HCT116 (cell line): ENCODE measurements around the gene GABRA5. TPM values are rescaled to one million over a fixed set of nuclear protein-coding genes. Genes with fewer than 3 reads are reported as not detected.

Experiments
- ATAC-seq: fragments of 200-7000 bp; cut with Tn5 transposase; 2 replicates; pipeline ENCODE4 v1.9.1; 2020; ENCODE audit warnings: mild to moderate bottlenecking, moderate library complexity
- BruUV-seq: library from RNA; stranded (reverse); fragments of 400-500 nt; replicated peaks from 2 replicates; lab custom pipeline; 2021; lab: Mats Ljungman, UMichigan
- CTCF ChIA-PET: fragments of 300-600 bp; sonication (Branson Sonifier 250); formaldehyde crosslinking; loops from one replicate; lab custom pipeline; 2021; ENCODE audit warnings: antibody characterized with exemption; lab: Charles Lee
- POLR2A ChIA-PET: fragments of 300-600, 350-600 bp; sonication (Branson Sonifier 250); formaldehyde crosslinking; loops from one replicate; lab custom pipeline; 2021; ENCODE audit warnings: antibody characterized with exemption; lab: Charles Lee
- RAD21 ChIA-PET, 2 experiments: fragments of 300-600 bp; sonication (Branson Sonifier 250); formaldehyde crosslinking; loops; one replicate each; lab custom pipeline; 2023; ENCODE audit warnings: low total read pairs in 2 of 2; ENCODE audit not compliant: uncharacterized antibody in 2 of 2, unreplicated experiment in 2 of 2, low non-redundant PET in 1 of 2; lab: Charles Lee
- DNase-seq: peaks from one replicate; pipeline ENCODE4 v3.0.0-alpha.2; 2010; ENCODE audit warnings: low read depth, low spot score
- H2AFZ ChIP-seq: fragments of 200-600 bp; shearing (Covaris generic), sonication (generic); 2 replicates; pipeline ENCODE4 v1.6.1; 2017; ENCODE audit warnings: low read depth, mixed run types, mixed read lengths, antibody characterized with exemption, low read length; ENCODE audit not compliant: poor library complexity, severe bottlenecking
- H3K27ac ChIP-seq: 2 replicates; pipeline ENCODE4 v1.5.1; 2012; ENCODE audit warnings: low read depth, low read length
- H3K27me3 ChIP-seq: fragments of 200-600 bp; sonication (generic); 2 replicates; pipeline ENCODE4 v1.6.1; 2016; ENCODE audit warnings: mixed run types, low read length, mixed read lengths; ENCODE audit not compliant: insufficient read depth
- H3K36me3 ChIP-seq, 2 experiments: fragments of 200-500 bp in 1 of 2; fragments of 200-600 bp in 1 of 2; sonication (Bioruptor generic) in 1 of 2; sonication (generic) in 1 of 2; 2 replicates each; pipeline versions ENCODE4 v1.5.1 to v1.6.1; 2014 to 2016; ENCODE audit warnings: low read length in 2 of 2, inconsistent platforms in 1 of 2, mixed read lengths in 1 of 2, mixed run types in 1 of 2; ENCODE audit not compliant: insufficient read depth in 2 of 2, control insufficient read depth in 1 of 2
- H3K4me1 ChIP-seq, 2 experiments: fragments of 200-600 bp in 1 of 2; sonication (generic) in 1 of 2; 2 replicates each; pipeline versions ENCODE4 v1.5.1 to v1.6.1; 2012 to 2017; ENCODE audit warnings: low read length in 2 of 2, inconsistent platforms in 1 of 2, mild to moderate bottlenecking in 1 of 2, mixed read lengths in 1 of 2, mixed run types in 1 of 2, moderate library complexity in 1 of 2; ENCODE audit not compliant: insufficient read depth in 2 of 2, control insufficient read depth in 1 of 2
- H3K4me2 ChIP-seq: fragments of 200-600 bp; sonication (generic); 2 replicates; pipeline ENCODE4 v1.6.1; 2017; ENCODE audit warnings: mixed run types, low read length, mixed read lengths
- H3K4me3 ChIP-seq, 2 experiments: fragments of 200-600 bp in 1 of 2; sonication (generic) in 1 of 2; replicated peaks in 1 of 2; 2 replicates each; pipeline ENCODE4 v1.5.1; 2011 to 2016; ENCODE audit warnings: low read length in 2 of 2, control low read depth in 1 of 2, low read depth in 1 of 2, mild to moderate bottlenecking in 1 of 2, mixed read lengths in 1 of 2, mixed run types in 1 of 2
- H3K79me2 ChIP-seq: fragments of 200-600 bp; sonication (generic); 2 replicates; pipeline ENCODE4 v1.6.1; 2017; ENCODE audit warnings: mild to moderate bottlenecking, mixed run types, low read length, moderate library complexity, mixed read lengths; ENCODE audit not compliant: insufficient read depth
- H3K9ac ChIP-seq: fragments of 200-600 bp; sonication (generic); 2 replicates; pipeline ENCODE4 v1.6.1; 2016; ENCODE audit warnings: low read length, mixed read lengths
- H3K9me2 ChIP-seq: fragments of 200-600 bp; sonication (generic), shearing (Covaris generic); 2 replicates; pipeline ENCODE4 v1.6.1; 2017; ENCODE audit warnings: mixed run types, mild to moderate bottlenecking, moderate library complexity; ENCODE audit not compliant: insufficient read depth
- H3K9me3 ChIP-seq, 2 experiments: fragments of 200-500 bp in 1 of 2; fragments of 200-600 bp in 1 of 2; sonication (Bioruptor generic) in 1 of 2; sonication (generic) in 1 of 2; 2 replicates each; pipeline ENCODE4 v1.6.1; 2014 to 2017; ENCODE audit warnings: low read length in 2 of 2, mixed read lengths in 2 of 2, inconsistent platforms in 1 of 2, low read depth in 1 of 2, mild to moderate bottlenecking in 1 of 2, mixed run types in 1 of 2, moderate library complexity in 1 of 2; ENCODE audit not compliant: control insufficient read depth in 1 of 2, insufficient read depth in 1 of 2
- H4K20me1 ChIP-seq: fragments of 200-600 bp; sonication (generic), shearing (Covaris generic); 2 replicates; pipeline ENCODE4 v1.6.1; 2017; ENCODE audit warnings: mixed run types, mild to moderate bottlenecking, moderate library complexity; ENCODE audit not compliant: insufficient read depth
- CBX3 ChIP-seq: IDR thresholded peaks from 2 replicates; pipeline ENCODE4 v1.6.1; 2012; ENCODE audit warnings: low read depth
- CEBPB ChIP-seq: IDR thresholded peaks from 2 replicates; pipeline ENCODE4 v1.6.1; 2012; ENCODE audit warnings: low read depth
- EGR1 ChIP-seq: IDR thresholded peaks from 2 replicates; pipeline ENCODE4 v1.6.1; 2012; ENCODE audit warnings: low read depth
- ELF1 ChIP-seq: IDR thresholded peaks from 2 replicates; pipeline ENCODE4 v1.6.1; 2012; ENCODE audit warnings: low read depth, borderline replicate concordance
- EZH2 ChIP-seq: fragments of 200-600 bp; sonication (generic); IDR thresholded peaks from 2 replicates; pipeline ENCODE4 v1.6.1; 2017; ENCODE audit warnings: antibody characterized with exemption, mixed run types
- FOSL1 ChIP-seq: IDR thresholded peaks from 2 replicates; pipeline ENCODE4 v1.6.1; 2012; ENCODE audit warnings: low read depth
- JUND ChIP-seq: IDR thresholded peaks from 2 replicates; pipeline ENCODE4 v1.6.1; 2012
- POLR2AphosphoS5 ChIP-seq: IDR thresholded peaks from 2 replicates; pipeline ENCODE4 v1.6.1; 2011; ENCODE audit warnings: mild to moderate bottlenecking, low read depth, low read length, moderate library complexity
- RAD21 ChIP-seq: IDR thresholded peaks from 2 replicates; pipeline ENCODE4 v1.6.1; 2012; ENCODE audit warnings: low read depth, mild to moderate bottlenecking
- SP1 ChIP-seq: IDR thresholded peaks from 2 replicates; pipeline ENCODE4 v1.6.1; 2012; ENCODE audit warnings: low read depth
- TCF7L2 ChIP-seq: IDR thresholded peaks from 2 replicates; pipeline ENCODE4 v1.7.0; 2011; ENCODE audit warnings: borderline replicate concordance, inconsistent platforms; ENCODE audit not compliant: insufficient read depth, insufficient read length; ENCODE audit errors: extremely low read depth
- YY1 ChIP-seq: IDR thresholded peaks from 2 replicates; pipeline ENCODE4 v1.6.1; 2011; ENCODE audit warnings: low read length, low read depth, moderate library complexity, mild to moderate bottlenecking; ENCODE audit not compliant: insufficient replicate concordance; ENCODE audit errors: extremely low read depth
- ZFX ChIP-seq: fragments of 450-650 bp; IDR thresholded peaks from 2 replicates; pipeline ENCODE4 v1.6.1; 2017
- ZNF274 ChIP-seq: fragments of 200-500 bp; sonication (Bioruptor generic); IDR thresholded peaks from 2 replicates; pipeline ENCODE4 v1.6.1; 2014; ENCODE audit warnings: mild to moderate bottlenecking, low read depth, low read length, inconsistent platforms
- intact Hi-C: fragments of 100-400 bp; cut with micrococcal nuclease; formaldehyde crosslinking; loops from 2 replicates; pipeline ENCODE4 v1.10.0; 2022
- total RNA-seq: library from RNA; stranded (reverse); gene quantifications from one replicate; pipeline ENCODE4 v1.2.1, GENCODE V29; 2021; ENCODE audit not compliant: unreplicated experiment
- TF ChIP-seq, protein P1 (sequence below): IDR thresholded peaks from 2 replicates; pipeline ENCODE4 v1.6.1; 2012
- TF ChIP-seq, protein P2 (sequence below): IDR thresholded peaks from 2 replicates; pipeline ENCODE4 v1.6.1; 2012
- TF ChIP-seq, protein P3 (sequence below): IDR thresholded peaks from 2 replicates; pipeline ENCODE4 v1.6.1; 2011; ENCODE audit warnings: mild to moderate bottlenecking, low read length, moderate library complexity; ENCODE audit not compliant: insufficient replicate concordance; ENCODE audit errors: extremely low read depth

The GABRA5 gene
- total RNA-seq, 1 experiment from 2014 or later, result not detected

DNA sequence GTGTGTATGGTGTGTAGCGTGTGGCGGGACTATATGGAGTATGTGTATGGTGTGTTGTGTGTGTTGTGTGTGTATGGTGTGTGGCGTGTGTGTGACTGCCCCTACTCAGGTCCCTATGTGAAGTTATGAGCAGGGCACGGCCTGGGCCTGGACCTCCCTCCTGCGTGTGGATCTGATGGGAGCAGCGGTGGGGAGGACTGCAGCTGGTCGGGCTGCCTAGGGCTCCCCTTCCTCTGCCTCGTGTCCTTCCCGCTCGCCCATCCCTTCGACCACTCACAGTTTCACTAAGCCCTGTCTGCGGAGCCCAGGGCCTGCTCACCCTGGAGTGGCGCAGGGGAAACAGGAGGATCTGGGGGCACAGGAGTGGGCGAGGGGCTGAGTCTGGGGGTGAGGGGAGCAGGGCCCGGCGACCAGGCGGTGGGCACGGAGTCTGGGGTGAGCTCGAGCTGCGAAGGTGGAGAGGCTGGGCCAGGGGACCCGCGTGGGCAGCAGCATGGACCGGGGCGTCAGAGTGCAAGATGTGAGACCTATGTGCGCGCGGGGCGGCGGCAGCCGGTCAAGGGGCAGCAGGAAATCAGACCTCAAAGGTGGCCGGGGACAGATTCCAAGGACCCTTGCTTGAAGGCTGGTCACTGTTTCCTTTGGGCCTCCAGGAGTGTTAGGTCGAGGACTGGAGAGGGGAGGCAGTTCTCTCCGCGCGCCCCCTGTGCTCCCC, 26.6 kb downstream of the GABRA5 start:
- BruUV-seq, result no TSS peak
- Histone ChIP-seq H3K79me2 (no peaks in the 10 kb centered on the region), H3K9me2 (no peaks in the 10 kb centered on the region)
- DNase-seq, result no peak
- no peak for TF ChIP-seq JUND
- no peak for TF ChIP-seq TCF7L2
- no peak for TF ChIP-seq CEBPB
- TF ChIP-seq YY1, result no peak
- TF ChIP-seq, protein P1, sequence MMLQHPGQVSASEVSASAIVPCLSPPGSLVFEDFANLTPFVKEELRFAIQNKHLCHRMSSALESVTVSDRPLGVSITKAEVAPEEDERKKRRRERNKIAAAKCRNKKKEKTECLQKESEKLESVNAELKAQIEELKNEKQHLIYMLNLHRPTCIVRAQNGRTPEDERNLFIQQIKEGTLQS, result no peak
- TF ChIP-seq, protein P2, sequence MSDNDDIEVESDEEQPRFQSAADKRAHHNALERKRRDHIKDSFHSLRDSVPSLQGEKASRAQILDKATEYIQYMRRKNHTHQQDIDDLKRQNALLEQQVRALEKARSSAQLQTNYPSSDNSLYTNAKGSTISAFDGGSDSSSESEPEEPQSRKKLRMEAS, result no peak
- no peak for TF ChIP-seq ZNF274
- no peak for TF ChIP-seq SP1
- TF ChIP-seq RAD21, result no peak
- TF ChIP-seq, protein P3, sequence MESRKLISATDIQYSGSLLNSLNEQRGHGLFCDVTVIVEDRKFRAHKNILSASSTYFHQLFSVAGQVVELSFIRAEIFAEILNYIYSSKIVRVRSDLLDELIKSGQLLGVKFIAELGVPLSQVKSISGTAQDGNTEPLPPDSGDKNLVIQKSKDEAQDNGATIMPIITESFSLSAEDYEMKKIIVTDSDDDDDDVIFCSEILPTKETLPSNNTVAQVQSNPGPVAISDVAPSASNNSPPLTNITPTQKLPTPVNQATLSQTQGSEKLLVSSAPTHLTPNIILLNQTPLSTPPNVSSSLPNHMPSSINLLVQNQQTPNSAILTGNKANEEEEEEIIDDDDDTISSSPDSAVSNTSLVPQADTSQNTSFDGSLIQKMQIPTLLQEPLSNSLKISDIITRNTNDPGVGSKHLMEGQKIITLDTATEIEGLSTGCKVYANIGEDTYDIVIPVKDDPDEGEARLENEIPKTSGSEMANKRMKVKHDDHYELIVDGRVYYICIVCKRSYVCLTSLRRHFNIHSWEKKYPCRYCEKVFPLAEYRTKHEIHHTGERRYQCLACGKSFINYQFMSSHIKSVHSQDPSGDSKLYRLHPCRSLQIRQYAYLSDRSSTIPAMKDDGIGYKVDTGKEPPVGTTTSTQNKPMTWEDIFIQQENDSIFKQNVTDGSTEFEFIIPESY, result no peak
- no peak for TF ChIP-seq FOSL1
- TF ChIP-seq EZH2, result no peak
- no peak for TF ChIP-seq ZFX
- no peak for TF ChIP-seq CBX3
- no peak for TF ChIP-seq EGR1
- no peak for TF ChIP-seq ELF1
- TF ChIP-seq POLR2AphosphoS5, result no peak
- TF ChIP-seq, all 23 proteins: peak for 0
- H3K4me2 ChIP-seq, result no peak overlapping the region
- no peak overlapping the region for H2AFZ ChIP-seq
- no peak overlapping the region for H3K27ac ChIP-seq
- CTCF ChIA-PET, result no interaction called here
- no peak overlapping the region for H3K4me3 ChIP-seq
- no peaks in the 10 kb centered on the region for H3K4me1 ChIP-seq
- H3K27me3 ChIP-seq, result no peaks in the 10 kb centered on the region
- intact Hi-C loops, result loop anchor here (5.0 kb wide), 1 partner anchor 124 kb away; no protein-coding TSS in a partner anchor
- no peak for ATAC-seq
- H3K36me3 ChIP-seq, result no peaks in the 10 kb centered on the region
- H3K9ac ChIP-seq, result no peak overlapping the region
- peaks cover 8 to 38% of the 10 kb centered on the region in 2 experiments; a peak in 2 of 4 replicates for H3K9me3 ChIP-seq
- RAD21 ChIA-PET, result no interaction called here
- H4K20me1 ChIP-seq, result no peaks in the 10 kb centered on the region
- POLR2A ChIA-PET, result no interaction called here
